T47D (cell line): Measurements from ENCODE around the gene CBX8.

ENCODE experiments used
- DNase-seq, 2 experiments: peaks; one replicate each; pipeline versions ENCODE4 v3.0.0 to v3.0.0-alpha.2; 2011 to 2012; ENCODE audit warnings: low read depth in 1 of 2, low spot score in 1 of 2
- JUND ChIP-seq: IDR thresholded peaks from 2 replicates; pipeline ENCODE4 v1.6.1; 2012; ENCODE audit warnings: low read depth
- in situ Hi-C: cut with HindIII; loops from 2 replicates; pipeline ENCODE4 v1.10.0; 2016; ENCODE audit warnings: low sequenced_read_pairs, low pct_unique_long_range_greater_than_20kb

The CBX8 gene

GRCh38 chr17:79803997-79804855 is 7.3 kb upstream of the CBX8 start:
- in situ Hi-C loops: no loop called here
- TF ChIP-seq JUND: no peak
- DNase-seq: peak in 1 of 2 experiments; percentile 67

DNA sequence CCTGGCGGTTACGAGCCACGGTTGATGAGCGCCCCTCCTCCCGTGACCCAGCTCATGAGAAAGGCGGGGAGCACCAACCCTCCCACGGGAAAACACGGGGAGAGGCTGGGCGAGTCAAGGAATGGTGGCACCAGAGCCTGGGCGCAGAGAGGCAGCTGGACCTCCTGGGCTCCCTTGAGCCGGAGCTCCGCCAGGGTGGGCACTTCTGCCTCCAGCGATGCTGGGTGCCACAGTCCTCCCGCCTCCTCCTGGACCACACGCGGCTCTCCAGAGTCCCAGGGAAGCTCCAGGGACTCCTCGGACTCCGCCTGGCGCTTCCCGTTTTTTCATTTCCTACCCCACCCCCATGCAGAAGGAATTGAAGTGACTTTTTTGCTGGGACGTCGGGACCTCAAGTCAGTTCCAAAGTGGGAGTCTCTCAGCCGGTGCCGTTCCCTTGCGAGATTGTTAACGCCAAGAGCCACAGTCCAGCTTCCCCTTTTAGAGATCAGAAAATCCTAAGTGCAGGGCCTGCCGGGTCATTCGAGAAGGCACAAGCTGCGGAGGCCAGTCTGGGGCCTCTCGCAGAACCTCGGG is 6.6 kb upstream of the CBX8 start:
- in situ Hi-C loops: no loop called here
- DNase-seq: no peak
- TF ChIP-seq JUND: no peak

- in situ Hi-C loops: no loop called here
- DNase-seq: no peak
- TF ChIP-seq JUND: no peak
These were observed 6.0 kb upstream of the CBX8 start for GRCh38 chr17:79802736-79803420.

GRCh38 chr17:79802039-79802735 is 5.3 kb upstream of the CBX8 start:
- in situ Hi-C loops: no loop called here
- DNase-seq: no peak
- TF ChIP-seq JUND: no peak

GRCh38 chr17:79801156-79802038 is 4.5 kb upstream of the CBX8 start:
- peak in 1 of 2 experiments; percentile 74 for DNase-seq
- in situ Hi-C loops: no loop called here
- no peak for TF ChIP-seq JUND

DNA sequence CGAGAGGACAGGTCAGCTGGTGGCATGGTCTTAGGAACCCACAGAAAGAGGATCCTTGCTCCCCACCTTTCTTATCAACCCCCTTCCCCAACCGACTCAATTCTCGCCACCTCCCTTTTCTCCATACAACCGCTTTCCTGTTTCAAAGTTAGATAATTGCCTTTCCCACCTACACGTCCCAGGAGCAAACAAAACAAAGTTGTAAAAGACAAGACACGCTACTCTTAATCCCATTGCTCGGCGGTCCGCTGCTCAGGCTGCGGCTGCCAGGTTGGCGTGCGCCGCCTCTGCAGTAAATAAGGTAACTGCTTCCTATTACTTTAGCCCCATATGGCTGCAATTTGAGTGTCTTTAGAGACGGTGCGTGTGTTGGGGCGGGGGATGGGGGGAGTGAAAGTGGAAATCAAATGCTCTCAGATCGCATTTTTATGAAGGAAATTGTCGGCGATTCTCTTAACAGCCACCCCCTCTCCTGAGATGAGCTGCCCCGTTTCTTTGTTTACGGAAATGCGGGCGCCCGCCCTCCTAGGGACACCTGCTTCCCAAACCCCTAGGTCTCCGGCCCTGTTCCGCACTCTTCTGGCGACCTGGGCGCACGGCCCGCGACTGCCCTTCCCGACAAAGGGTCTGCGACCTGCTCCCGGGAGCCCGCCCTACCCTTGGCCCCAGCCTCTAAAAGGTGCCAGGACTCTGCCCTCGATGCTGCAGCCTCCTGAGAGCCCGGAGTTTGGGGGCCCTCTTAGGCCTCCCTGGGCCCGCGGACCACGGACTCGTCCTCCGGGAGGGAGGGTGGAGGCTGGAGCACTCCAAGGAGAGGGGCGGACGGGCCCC is 3.7 kb upstream of the CBX8 start:
- no peak for TF ChIP-seq JUND
- peak in 1 of 2 experiments; percentile 78 for DNase-seq
- in situ Hi-C loops: no loop called here

GRCh38 chr17:79799538-79800324 is 2.9 kb upstream of the CBX8 start:
- DNase-seq: no peak
- in situ Hi-C loops: no loop called here
- TF ChIP-seq JUND: no peak

- in situ Hi-C loops: no loop called here
- TF ChIP-seq JUND: no peak
- DNase-seq: no peak
These were observed 2.3 kb upstream of the CBX8 start for GRCh38 chr17:79799174-79799537.

DNA sequence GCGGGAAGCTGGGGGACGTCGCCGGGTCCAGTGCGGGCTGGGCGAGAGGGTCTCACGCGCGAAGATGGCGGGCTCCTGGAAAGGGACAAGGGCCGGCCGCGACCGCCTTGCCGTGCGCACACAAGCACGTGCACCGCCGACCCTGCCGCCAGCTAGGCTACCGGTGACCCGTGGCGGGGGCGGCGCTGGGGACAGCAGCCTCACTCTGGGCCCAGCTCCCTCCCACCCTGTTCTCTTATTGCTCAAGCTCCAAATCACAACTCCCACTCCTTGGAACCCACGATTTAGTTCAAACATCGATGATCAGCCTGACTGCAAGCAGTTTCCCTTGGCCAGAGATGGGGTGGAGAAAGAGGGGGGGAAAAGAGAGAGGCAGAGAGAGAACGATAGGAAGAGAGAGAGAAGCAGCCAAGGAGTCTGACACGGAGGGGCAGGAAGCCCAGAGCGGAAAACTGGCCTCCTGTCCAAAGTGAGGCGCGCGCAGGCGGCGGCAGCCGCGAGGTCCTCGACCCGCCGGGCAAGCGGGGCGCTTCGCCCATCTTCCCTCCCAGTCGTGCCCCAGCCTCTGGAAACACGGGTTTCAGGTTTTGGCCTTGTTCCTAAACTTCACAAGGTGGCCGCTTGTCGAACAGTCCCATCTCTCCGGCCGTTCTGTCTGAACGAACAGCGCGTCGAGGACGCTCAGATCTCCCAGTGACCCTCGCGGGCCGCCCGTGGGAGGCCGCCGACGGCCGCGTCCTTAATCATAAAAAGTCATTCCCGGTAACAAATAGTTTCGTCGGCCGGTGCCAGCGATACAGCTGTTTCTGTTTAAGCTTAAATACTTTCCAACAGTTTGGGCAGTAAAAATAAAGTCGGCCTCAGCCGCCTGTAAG is 1.7 kb upstream of the CBX8 start:
- TF ChIP-seq JUND: no peak
- in situ Hi-C loops: no loop called here
- DNase-seq: no peak
